ENCODE measurements around the gene MGP.

The MGP gene

DNA sequence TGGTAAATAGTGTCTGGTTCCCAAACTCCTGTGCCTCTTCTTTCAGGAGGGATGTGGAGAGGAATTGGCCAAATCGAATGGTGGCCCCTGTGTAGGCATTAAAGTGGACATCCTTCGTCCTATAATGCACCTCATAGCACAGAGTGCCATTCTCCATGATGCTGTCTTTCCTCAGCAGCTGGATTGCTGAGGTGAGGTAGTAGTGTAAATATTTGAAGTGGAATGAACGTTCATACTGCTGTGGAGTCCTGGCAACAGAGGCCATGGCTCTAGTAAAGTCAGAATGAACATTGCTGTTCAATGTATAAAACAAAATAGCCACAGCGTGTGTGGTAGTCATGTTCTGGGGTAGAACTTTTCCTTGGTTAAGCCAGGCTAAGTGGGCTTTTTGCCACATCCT, 45.0 kb downstream of the MGP start:
- no peak for TF ChIP-seq ZNF274 (IDR thresholded peaks at IDR 0.05; ENCODE audit: low read depth, low read length)

DNA sequence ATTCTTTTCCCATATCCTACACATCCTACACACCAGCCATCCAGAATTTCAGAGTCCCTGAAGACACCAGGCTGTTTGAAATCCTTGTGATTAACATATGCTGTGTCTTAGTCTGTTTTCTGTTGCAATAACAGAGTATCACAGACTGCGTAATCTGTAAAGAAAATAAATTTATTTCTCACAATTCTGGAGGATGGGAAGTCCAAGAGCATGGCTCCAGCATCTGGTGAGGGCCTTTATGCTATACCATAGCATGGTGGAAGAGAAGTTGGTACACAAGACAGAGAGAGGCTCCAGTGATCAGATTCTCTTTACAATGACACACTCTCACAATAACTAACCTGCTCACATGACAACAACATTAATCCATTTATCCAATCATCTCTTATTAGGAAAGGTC, 46.4 kb downstream of the MGP start:
- TF ChIP-seq ZNF274 (IDR thresholded peaks at IDR 0.05; ENCODE audit: low read depth, low read length) = no peak
- H3K4me3 ChIP-seq (ENCODE audit: low read length) = no peak overlapping the region

More for the DNA sequence above, 45.0 kb downstream of the MGP start:
- H3K4me3 ChIP-seq (ENCODE audit: low read length) = no peak overlapping the region

DNA sequence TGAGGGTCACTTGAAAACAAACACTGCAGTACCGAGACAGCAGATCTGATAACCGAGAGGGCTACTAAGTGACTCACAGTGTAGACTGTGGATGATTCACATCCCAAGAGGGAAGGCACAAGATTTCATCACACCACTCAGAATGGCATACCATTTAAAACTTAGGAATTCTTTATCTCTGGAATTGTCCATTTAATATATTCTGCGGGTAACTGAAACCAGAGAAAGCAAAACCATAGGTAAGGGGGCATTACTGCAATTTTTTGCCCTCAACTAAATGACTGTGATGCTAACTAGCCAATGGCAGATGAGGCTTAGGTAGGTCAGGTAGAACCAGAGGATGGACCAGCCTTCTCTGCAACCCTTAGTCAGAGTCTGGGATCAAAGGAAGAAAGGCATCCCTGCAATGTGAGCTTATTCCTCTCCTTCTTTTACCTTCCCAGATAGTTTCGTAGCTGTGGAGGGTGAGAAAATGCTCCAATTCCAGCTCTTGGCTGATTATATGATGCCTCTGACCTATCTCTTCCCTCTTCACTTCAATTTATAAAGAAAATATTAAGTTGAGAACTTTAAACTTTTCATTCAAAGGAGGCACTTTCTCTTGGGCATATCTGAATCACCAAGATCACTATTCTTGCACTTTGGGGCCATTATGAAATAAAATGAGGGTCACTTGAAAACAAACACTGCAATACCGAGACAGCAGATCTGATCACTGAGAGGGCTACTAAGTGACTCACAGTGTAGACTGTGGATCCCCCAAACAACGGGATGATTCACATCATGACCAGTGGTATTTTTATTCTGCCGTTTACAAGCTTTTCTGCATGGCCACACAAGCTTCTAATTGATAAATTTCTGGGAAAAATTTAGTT, 49.1 kb downstream of the MGP start:
- no peak for TF ChIP-seq ZNF274 (IDR thresholded peaks at IDR 0.05; ENCODE audit: low read depth, low read length)
- H3K4me3 ChIP-seq (ENCODE audit: low read length) = no peak overlapping the region

DNA sequence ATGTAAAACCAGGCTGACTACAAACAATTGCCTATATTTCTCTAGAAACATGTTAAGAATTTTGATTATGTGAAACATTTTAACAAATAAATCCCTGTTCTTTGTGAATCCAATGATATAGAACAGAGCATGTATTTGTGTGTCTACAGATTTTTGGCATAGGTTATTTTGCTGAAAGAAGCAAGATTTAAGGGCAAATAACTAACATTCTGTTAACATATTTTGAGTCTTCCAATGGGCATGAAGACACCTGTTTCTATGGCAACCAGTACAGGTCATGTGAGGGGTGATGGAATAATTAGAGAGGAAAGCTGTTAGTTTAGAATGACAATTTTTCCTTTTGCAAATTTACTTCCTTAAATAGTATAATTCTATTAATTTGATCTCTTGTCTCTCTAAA, 51.1 kb downstream of the MGP start:
- TF ChIP-seq ZNF274 (IDR thresholded peaks at IDR 0.05; ENCODE audit: low read depth, low read length) = no peak
- no peak overlapping the region for H3K4me3 ChIP-seq (ENCODE audit: low read length)

- H3K4me3 ChIP-seq (ENCODE audit: low read length) = no peak overlapping the region
- no peak for TF ChIP-seq ZNF274 (IDR thresholded peaks at IDR 0.05; ENCODE audit: low read depth, low read length)
Observed at GRCh38 chr12:14833952-14834351, 51.7 kb downstream of the MGP start.

GRCh38 chr12:14833336-14833735, 52.3 kb downstream of the MGP start:
- no peak overlapping the region for H3K4me3 ChIP-seq (ENCODE audit: low read length)

More at GRCh38 chr12:14833336-14833735, 52.3 kb downstream of the MGP start:
- no peak for TF ChIP-seq ZNF274 (IDR thresholded peaks at IDR 0.05; ENCODE audit: low read depth, low read length)

Data from GM08714 (cell line).